Retinal pigment epithelial cell (primary cell): ENCODE results near the gene PZP.

Experiments
- DNase-seq: peaks from one replicate; pipeline ENCODE4 v3.0.0-alpha.2; 2010; ENCODE audit warnings: low read depth
- H3K4me3 ChIP-seq: 2 replicates; pipeline ENCODE4 v1.5.1; 2011; ENCODE audit warnings: mild to moderate bottlenecking, low read length, control low read depth, moderate library complexity
- TF ChIP-seq, protein P1 (sequence below): conservative IDR thresholded peaks from 2 replicates; pipeline ENCODE4 v1.5.1; 2011; ENCODE audit warnings: low read depth, low read length, control low read depth, inconsistent platforms

Gene PZP

DNA sequence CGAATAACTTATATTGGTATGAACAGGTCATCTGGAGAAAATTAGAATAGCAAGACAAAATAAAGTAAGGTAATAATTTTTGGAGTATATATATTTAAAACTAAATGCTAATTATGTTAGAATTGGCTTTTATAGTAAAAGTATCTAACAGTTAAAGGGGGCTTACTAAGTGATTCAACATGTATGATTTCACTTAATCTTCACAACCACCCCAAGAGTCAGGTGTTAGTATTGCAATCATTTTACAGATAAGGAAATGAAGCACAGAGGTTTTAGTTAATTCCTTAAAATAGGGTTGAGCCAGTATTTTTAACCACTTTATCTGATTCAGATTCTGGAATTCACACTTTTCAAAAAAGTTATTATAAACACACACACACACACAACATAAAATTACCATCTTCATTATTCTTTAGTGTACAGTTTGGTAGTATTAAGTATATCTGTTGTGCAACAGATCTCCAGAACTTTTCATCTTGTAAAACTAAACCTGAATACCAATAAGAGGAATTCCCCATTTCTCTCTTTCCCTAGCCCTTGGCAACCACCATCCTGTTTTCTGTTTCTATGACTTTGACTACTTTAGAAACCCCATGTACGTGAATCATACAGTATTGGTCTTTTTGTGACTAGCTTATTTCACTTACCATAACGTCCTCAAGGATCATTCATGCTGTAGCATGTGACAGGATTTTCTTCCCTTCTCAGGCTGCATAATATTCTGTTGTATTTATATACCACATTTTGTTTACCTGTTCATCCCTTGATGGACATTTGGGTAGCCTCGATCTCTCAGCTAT lies 104.9 kb downstream of the PZP start:
- no peak overlapping the region for H3K4me3 ChIP-seq
- no peak for DNase-seq
- TF ChIP-seq, protein P1, sequence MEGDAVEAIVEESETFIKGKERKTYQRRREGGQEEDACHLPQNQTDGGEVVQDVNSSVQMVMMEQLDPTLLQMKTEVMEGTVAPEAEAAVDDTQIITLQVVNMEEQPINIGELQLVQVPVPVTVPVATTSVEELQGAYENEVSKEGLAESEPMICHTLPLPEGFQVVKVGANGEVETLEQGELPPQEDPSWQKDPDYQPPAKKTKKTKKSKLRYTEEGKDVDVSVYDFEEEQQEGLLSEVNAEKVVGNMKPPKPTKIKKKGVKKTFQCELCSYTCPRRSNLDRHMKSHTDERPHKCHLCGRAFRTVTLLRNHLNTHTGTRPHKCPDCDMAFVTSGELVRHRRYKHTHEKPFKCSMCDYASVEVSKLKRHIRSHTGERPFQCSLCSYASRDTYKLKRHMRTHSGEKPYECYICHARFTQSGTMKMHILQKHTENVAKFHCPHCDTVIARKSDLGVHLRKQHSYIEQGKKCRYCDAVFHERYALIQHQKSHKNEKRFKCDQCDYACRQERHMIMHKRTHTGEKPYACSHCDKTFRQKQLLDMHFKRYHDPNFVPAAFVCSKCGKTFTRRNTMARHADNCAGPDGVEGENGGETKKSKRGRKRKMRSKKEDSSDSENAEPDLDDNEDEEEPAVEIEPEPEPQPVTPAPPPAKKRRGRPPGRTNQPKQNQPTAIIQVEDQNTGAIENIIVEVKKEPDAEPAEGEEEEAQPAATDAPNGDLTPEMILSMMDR: no peak

DNA sequence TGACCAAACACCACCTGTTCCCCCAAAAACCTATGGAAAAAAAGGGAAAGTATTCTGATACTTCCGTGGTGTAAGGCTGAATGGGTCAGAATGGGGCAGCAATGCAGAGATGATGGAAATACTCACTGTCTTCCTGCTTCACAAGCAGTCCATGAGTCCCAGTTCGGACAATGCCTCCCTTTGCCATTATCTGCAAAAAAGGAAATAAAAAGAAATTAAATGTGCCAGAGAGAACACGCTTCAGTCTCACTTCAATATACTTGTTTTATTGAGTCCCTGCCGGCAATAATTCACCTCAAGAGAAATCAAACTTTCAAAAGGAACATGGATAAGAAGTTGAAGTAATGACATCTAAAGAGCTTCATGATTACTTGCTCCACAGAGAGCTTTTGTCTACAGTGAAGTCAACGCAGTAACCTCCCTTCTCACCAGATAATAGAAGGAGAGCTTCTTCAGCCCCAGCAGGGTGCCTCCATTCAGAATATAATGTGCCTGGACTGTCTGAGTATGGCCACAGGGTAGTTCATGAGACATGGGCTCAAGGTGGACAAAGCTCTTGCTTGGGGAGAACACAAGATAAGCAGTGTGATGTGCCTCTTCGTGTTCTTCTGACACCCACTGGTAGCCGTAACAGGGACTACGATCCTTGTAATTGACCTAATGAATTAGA lies 107.0 kb downstream of the PZP start:
- no peak for DNase-seq
- no peak overlapping the region for H3K4me3 ChIP-seq
- TF ChIP-seq, protein P1: no peak

DNA sequence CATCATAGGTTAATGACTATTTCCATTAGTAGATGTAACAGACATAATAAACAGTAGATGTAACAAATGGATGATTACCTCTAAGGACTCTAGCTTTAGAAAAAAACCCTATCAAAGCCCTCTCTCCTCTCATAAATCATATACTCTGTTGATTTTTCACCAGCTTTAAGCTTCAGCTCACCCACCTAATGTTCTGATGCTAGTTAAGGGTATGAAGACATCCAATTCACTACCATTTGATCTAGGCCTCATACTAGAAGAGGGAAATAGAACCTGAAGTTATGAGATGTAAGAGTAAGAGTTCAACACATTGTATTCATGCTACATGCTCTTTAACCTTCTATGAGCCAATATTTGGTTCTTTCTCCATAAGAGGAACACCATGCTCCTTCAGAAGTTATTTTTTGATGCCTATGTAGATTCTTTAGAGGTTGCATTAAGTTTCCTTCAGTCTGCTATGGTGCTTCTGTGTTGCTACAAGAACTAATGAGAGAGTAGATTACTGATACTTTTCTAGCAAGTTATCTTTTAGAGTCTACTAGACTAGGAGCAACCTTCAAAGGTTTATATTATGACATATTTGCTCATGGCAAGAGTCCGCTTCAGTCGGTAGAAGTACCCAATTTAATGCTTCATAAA lies 108.5 kb downstream of the PZP start:
- no peak for DNase-seq
- TF ChIP-seq, protein P1: no peak
- no peak overlapping the region for H3K4me3 ChIP-seq
